Loucy (cell line): Measurements from ENCODE around the gene TCF7L2.

Experiments
- H2AFZ ChIP-seq: fragments of 200-600 bp; sonication (generic); 2 replicates; pipeline ENCODE4 v1.6.0; 2016; ENCODE audit warnings: antibody characterized with exemption, mild to moderate bottlenecking, low read length, moderate library complexity
- H3F3A ChIP-seq: fragments of 200-600 bp; 2 replicates; pipeline ENCODE4 v1.6.0; 2016; ENCODE audit warnings: antibody characterized with exemption, low read depth, mild to moderate bottlenecking
- H3K27me3 ChIP-seq: fragments of 200-600 bp; sonication (generic); 2 replicates; pipeline ENCODE4 v1.6.1; 2014; ENCODE audit warnings: low read length, mild to moderate bottlenecking; ENCODE audit not compliant: insufficient read depth, poor library complexity, severe bottlenecking
- H3K36me3 ChIP-seq: fragments of 200-600 bp; sonication (generic); 2 replicates; pipeline ENCODE4 v1.6.1; 2016; ENCODE audit warnings: low read length; ENCODE audit not compliant: insufficient read depth
- H3K4me1 ChIP-seq: fragments of 200-600 bp; sonication (generic); 2 replicates; pipeline ENCODE4 v1.5.1; 2014; ENCODE audit warnings: low read length, mild to moderate bottlenecking; ENCODE audit not compliant: insufficient read depth, poor library complexity, severe bottlenecking
- H3K4me2 ChIP-seq: fragments of 200-600 bp; sonication (generic); 2 replicates; pipeline ENCODE4 v1.6.0; 2014; ENCODE audit warnings: antibody characterized with exemption, low read length, low read depth, mild to moderate bottlenecking; ENCODE audit not compliant: poor library complexity, severe bottlenecking
- H3K4me3 ChIP-seq: fragments of 200-600 bp; sonication (generic); 2 replicates; pipeline ENCODE4 v1.5.1; 2014; ENCODE audit warnings: low read length, mild to moderate bottlenecking, mixed read lengths; ENCODE audit not compliant: poor library complexity, severe bottlenecking
- H3K79me2 ChIP-seq: fragments of 200-600 bp; sonication (generic); 2 replicates; pipeline ENCODE4 v1.6.1; 2014; ENCODE audit warnings: low read length; ENCODE audit not compliant: insufficient read depth
- H3K9ac ChIP-seq: fragments of 200-600 bp; sonication (generic); 2 replicates; pipeline ENCODE4 v1.6.0; 2014; ENCODE audit warnings: mild to moderate bottlenecking, low read depth, low read length, moderate library complexity; ENCODE audit not compliant: poor library complexity, severe bottlenecking
- H3K9me2 ChIP-seq: fragments of 200-600 bp; sonication (generic); replicated peaks from 2 replicates; pipeline ENCODE4 v1.6.1; 2016; ENCODE audit warnings: low read depth, low read length, mixed read lengths
- H3K9me3 ChIP-seq: fragments of 200-600 bp; sonication (generic); 2 replicates; pipeline ENCODE4 v1.6.1; 2014; ENCODE audit warnings: mild to moderate bottlenecking, antibody characterized with exemption, low read length, low read depth; ENCODE audit not compliant: insufficient read depth
- H4K20me1 ChIP-seq: fragments of 200-600 bp; sonication (generic); 2 replicates; pipeline ENCODE4 v1.6.0; 2014; ENCODE audit warnings: antibody characterized with exemption, low read length, mild to moderate bottlenecking; ENCODE audit not compliant: insufficient read depth, poor library complexity, severe bottlenecking
- CTCF ChIP-seq: fragments of 200-600 bp; sonication (generic); conservative IDR thresholded peaks from 2 replicates; pipeline ENCODE4 v1.5.1; 2014; ENCODE audit warnings: mild to moderate bottlenecking, antibody characterized with exemption, low read length
- EZH2phosphoT487 ChIP-seq: fragments of 200-600 bp; IDR thresholded peaks from 2 replicates; pipeline ENCODE4 v1.6.1; 2018; ENCODE audit warnings: antibody characterized with exemption, mild to moderate bottlenecking, moderate library complexity, borderline replicate concordance

TCF7L2 gene

GRCh38 chr10:113011592-113012374 is 61.7 kb downstream of the TCF7L2 start:
- Histone ChIP-seq H4K20me1 (peaks cover 3% of the 10 kb centered on the region), H3K4me3 (no peak overlapping the region), H3K9me2 (no peaks in the 10 kb centered on the region), H3K4me2 (no peak overlapping the region), H3K36me3 (no peaks in the 10 kb centered on the region), H3K4me1 (peaks cover 14% of the 10 kb centered on the region), H3K27me3 (no peaks in the 10 kb centered on the region), H3F3A (no peaks in the 10 kb centered on the region), H3K79me2 (peaks cover 11% of the 10 kb centered on the region; the same call in 1 of the 2 replicates), H3K9ac (no peak overlapping the region), H2AFZ (no peak overlapping the region), H3K9me3 (no peaks in the 10 kb centered on the region)
- TF ChIP-seq CTCF (no peak), EZH2phosphoT487 (no peak)

GRCh38 chr10:113015201-113015600 is 65.2 kb downstream of the TCF7L2 start:
- Histone ChIP-seq H3K9me2 (no peaks in the 10 kb centered on the region), H2AFZ (no peak overlapping the region), H3K9ac (no peak overlapping the region), H4K20me1 (no peaks in the 10 kb centered on the region), H3F3A (no peaks in the 10 kb centered on the region), H3K27me3 (no peaks in the 10 kb centered on the region), H3K9me3 (no peaks in the 10 kb centered on the region), H3K36me3 (no peaks in the 10 kb centered on the region), H3K79me2 (no peaks in the 10 kb centered on the region), H3K4me3 (no peak overlapping the region), H3K4me2 (no peak overlapping the region), H3K4me1 (no peaks in the 10 kb centered on the region)
- TF ChIP-seq EZH2phosphoT487 (no peak), CTCF (no peak)

GRCh38 chr10:113017376-113017775 is 67.3 kb downstream of the TCF7L2 start:
- H3K27me3 ChIP-seq: no peaks in the 10 kb centered on the region
- no peaks in the 10 kb centered on the region for H3K4me1 ChIP-seq
- no peaks in the 10 kb centered on the region for H3F3A ChIP-seq
- no peaks in the 10 kb centered on the region for H4K20me1 ChIP-seq
- no peak overlapping the region for H3K4me3 ChIP-seq
- H3K4me2 ChIP-seq: no peak overlapping the region
- no peaks in the 10 kb centered on the region for H3K9me2 ChIP-seq
- TF ChIP-seq CTCF (no peak), EZH2phosphoT487 (no peak)
- no peaks in the 10 kb centered on the region for H3K36me3 ChIP-seq
- H3K79me2 ChIP-seq: no peaks in the 10 kb centered on the region
- no peaks in the 10 kb centered on the region for H3K9me3 ChIP-seq
- no peak overlapping the region for H2AFZ ChIP-seq
- H3K9ac ChIP-seq: no peak overlapping the region
